Activated CD8-positive, alpha-beta T cell treated with anti-CD3 and anti-CD28 coated beads for 36 hours (primary cell): ENCODE results near the gene CCL7. TPM values are rescaled to one million over a fixed set of nuclear protein-coding genes. Genes with fewer than 3 reads are reported as not detected.

ENCODE experiments used
- ATAC-seq: fragments of 200-7000 bp; cut with Tn5 transposase; one replicate; pipeline ENCODE4 v1.10.0; 2021; ENCODE audit warnings: mild to moderate bottlenecking, moderate library complexity
- CTCF ChIA-PET: fragments of 350-600 bp; sonication (Branson Sonifier 250); formaldehyde crosslinking; loops from one replicate; lab custom pipeline; 2021; ENCODE audit warnings: antibody characterized with exemption; lab: Charles Lee
- POLR2A ChIA-PET: fragments of 350-600 bp; sonication (Branson Sonifier 250); formaldehyde crosslinking; loops from one replicate; lab custom pipeline; 2021; ENCODE audit warnings: antibody characterized with exemption; lab: Charles Lee
- DNase-seq: peaks from one replicate; pipeline ENCODE4 v3.0.0-alpha.2; 2020
- H3K27ac Mint-ChIP-seq: one replicate; pipeline ENCODE4 v1.8.0; 2021; ENCODE audit warnings: mild to moderate bottlenecking, mixed read lengths
- H3K27me3 Mint-ChIP-seq: one replicate; pipeline ENCODE4 v1.8.0; 2021; ENCODE audit warnings: mixed read lengths
- H3K36me3 Mint-ChIP-seq: one replicate; pipeline ENCODE4 v1.8.0; 2021; ENCODE audit warnings: low read depth, mixed read lengths
- H3K4me1 Mint-ChIP-seq: one replicate; pipeline ENCODE4 v1.8.0; 2021; ENCODE audit warnings: low read depth, mixed read lengths
- H3K4me3 Mint-ChIP-seq: one replicate; pipeline ENCODE4 v1.8.0; 2021; ENCODE audit warnings: mild to moderate bottlenecking, moderate library complexity, mixed read lengths
- H3K9me3 Mint-ChIP-seq: one replicate; pipeline ENCODE4 v1.8.0; 2021; ENCODE audit warnings: mixed read lengths
- CTCF ChIP-seq: fragments of 200-600 bp; IDR thresholded peaks from one replicate; pipeline ENCODE4 v1.8.0; 2022; ENCODE audit warnings: antibody characterized with exemption, mild to moderate bottlenecking
- intact Hi-C: fragments of 100-400 bp; cut with micrococcal nuclease; formaldehyde crosslinking; loops from one replicate; pipeline ENCODE4 v1.10.0; 2022
- total RNA-seq, 2 experiments: library from RNA; stranded (reverse); gene quantifications; one replicate each; pipeline ENCODE4 v1.2.3, GENCODE V29; 2021

Gene CCL7
- total RNA-seq, 2 experiments from 2014 or later: not detected

GRCh38 chr17:34230342-34230741, 39.7 kb upstream of the CCL7 start:
- CTCF ChIA-PET: no interaction called here
- Mint-ChIP-seq H3K4me3 (no peak overlapping the region), H3K27ac (no peak overlapping the region), H3K9me3 (peaks cover 5% of the 10 kb centered on the region), H3K4me1 (no peaks in the 10 kb centered on the region), H3K36me3 (no peaks in the 10 kb centered on the region), H3K27me3 (peaks cover 26% of the 10 kb centered on the region)
- no peak for ATAC-seq
- TF ChIP-seq CTCF: no peak
- intact Hi-C loops: no loop called here
- DNase-seq: no peak
- POLR2A ChIA-PET: no interaction called here

GRCh38 chr17:34234616-34235015, 35.4 kb upstream of the CCL7 start:
- H3K4me3 Mint-ChIP-seq: no peak overlapping the region
- ATAC-seq (no peak), DNase-seq (no peak)
- H3K4me1 Mint-ChIP-seq: no peaks in the 10 kb centered on the region
- peaks cover 19% of the 10 kb centered on the region for H3K27me3 Mint-ChIP-seq
- intact Hi-C loops: no loop called here
- TF ChIP-seq CTCF: no peak
- ChIA-PET POLR2A (interaction anchor here (0.6 kb wide), 1 partner anchor 940 kb away, joined by 3 read pairs; no protein-coding TSS in a partner anchor), CTCF (interaction anchor here (1.5 to 4.9 kb wide), 2 partner anchors 9 to 127 kb away, joined by 3 to 15 read pairs; no protein-coding TSS in a partner anchor)
- peaks cover 3% of the 10 kb centered on the region for H3K9me3 Mint-ChIP-seq
- H3K27ac Mint-ChIP-seq: no peak overlapping the region
- no peaks in the 10 kb centered on the region for H3K36me3 Mint-ChIP-seq

GRCh38 chr17:34235389-34236028, 34.5 kb upstream of the CCL7 start:
- intact Hi-C loops: no loop called here
- H3K36me3 Mint-ChIP-seq: no peaks in the 10 kb centered on the region

GRCh38 chr17:34236281-34236892, 33.6 kb upstream of the CCL7 start:
- H3K4me3 Mint-ChIP-seq: no peak overlapping the region
- no peak for DNase-seq
- H3K9me3 Mint-ChIP-seq: no peaks in the 10 kb centered on the region
- peaks cover 13% of the 10 kb centered on the region for H3K27me3 Mint-ChIP-seq
- TF ChIP-seq CTCF: no peak
- CTCF ChIA-PET: interaction anchor here (1.6 to 4.9 kb wide), 2 partner anchors 65 to 125 kb away, joined by 3 to 15 read pairs; no protein-coding TSS in a partner anchor
- H3K27ac Mint-ChIP-seq: no peak overlapping the region
- POLR2A ChIA-PET: no interaction called here
- intact Hi-C loops: no loop called here
- ATAC-seq: no peak
- H3K4me1 Mint-ChIP-seq: no peaks in the 10 kb centered on the region
- H3K36me3 Mint-ChIP-seq: no peaks in the 10 kb centered on the region

More at GRCh38 chr17:34235389-34236028, 34.5 kb upstream of the CCL7 start:
- TF ChIP-seq CTCF: no peak
- Mint-ChIP-seq H3K4me3 (no peak overlapping the region), H3K27ac (no peak overlapping the region), H3K4me1 (no peaks in the 10 kb centered on the region), H3K9me3 (no peaks in the 10 kb centered on the region), H3K27me3 (peaks cover 20% of the 10 kb centered on the region)
- ChIA-PET POLR2A (no interaction called here), CTCF (interaction anchor here (1.5 to 4.9 kb wide), 2 partner anchors 10 to 126 kb away, joined by 3 to 15 read pairs; no protein-coding TSS in a partner anchor)
- DNase-seq (no peak), ATAC-seq (no peak)

- no peaks in the 10 kb centered on the region for H3K36me3 Mint-ChIP-seq
- H3K4me1 Mint-ChIP-seq: no peaks in the 10 kb centered on the region
- ATAC-seq: no peak
- no peak overlapping the region for H3K4me3 Mint-ChIP-seq
- H3K9me3 Mint-ChIP-seq: no peaks in the 10 kb centered on the region
- H3K27ac Mint-ChIP-seq: no peak overlapping the region
- DNase-seq: no peak
- no peak for TF ChIP-seq CTCF
- ChIA-PET CTCF (interaction anchor here (1.6 to 4.9 kb wide), 2 partner anchors 67 to 124 kb away, joined by 3 to 15 read pairs; no protein-coding TSS in a partner anchor), POLR2A (no interaction called here)
- H3K27me3 Mint-ChIP-seq: peaks cover 11% of the 10 kb centered on the region
- intact Hi-C loops: no loop called here
Measured at GRCh38 chr17:34237458-34237857, 32.6 kb upstream of the CCL7 start.
